H1 (cell line): ENCODE data around the gene RHOG. TPM values are rescaled to one million over a fixed set of nuclear protein-coding genes. Genes with fewer than 3 reads are reported as not detected.

ENCODE experiments used
- CHD2 ChIP-seq: IDR thresholded peaks from 2 replicates; pipeline ENCODE4 v1.6.1; 2012; ENCODE audit warnings: low read length, improper control_type of control experiment
- EGR1 ChIP-seq: IDR thresholded peaks from 2 replicates; pipeline ENCODE4 v1.6.1; 2011; ENCODE audit warnings: low read depth, low read length, borderline replicate concordance
- KDM1A ChIP-seq: fragments of 200-600, 300-600 bp; sonication (generic); IDR thresholded peaks from 2 replicates; pipeline ENCODE4 v1.7.1; 2016; ENCODE audit warnings: mild to moderate bottlenecking, low read length, borderline replicate concordance
- MAFK ChIP-seq: IDR thresholded peaks from 2 replicates; pipeline ENCODE4 v1.6.1; 2012; ENCODE audit warnings: low read depth, mild to moderate bottlenecking, improper control_type of control experiment, low read length
- NANOG ChIP-seq: IDR thresholded peaks from 2 replicates; pipeline ENCODE4 v1.6.1; 2011; ENCODE audit warnings: low read length, low read depth, mild to moderate bottlenecking, inconsistent platforms; ENCODE audit not compliant: insufficient read depth, poor library complexity, severe bottlenecking
- PHF8 ChIP-seq: fragments of 200-600 bp; sonication (generic); conservative IDR thresholded peaks from 2 replicates; pipeline ENCODE4 v1.7.1; 2012; ENCODE audit warnings: low read depth, mild to moderate bottlenecking, inconsistent platforms, low read length, moderate library complexity
- USF2 ChIP-seq: IDR thresholded peaks from 2 replicates; pipeline ENCODE4 v1.6.1; 2011; ENCODE audit warnings: low read length, improper control_type of control experiment
- ZNF274 ChIP-seq: IDR thresholded peaks from 2 replicates; pipeline ENCODE4 v1.7.0; 2012; ENCODE audit warnings: low read length, borderline replicate concordance; ENCODE audit errors: extremely low read depth
- polyA plus RNA-seq, 7 experiments: library from polyadenylated mRNA; depleted of rRNA in 3 of 7; stranded (reverse) in 5 of 7; unstranded in 2 of 7; fragments of >200 nt in 5 of 7; fragments of 200-250 nt in 2 of 7; gene quantifications; 1 replicate in 5 of 7; 2 replicates in 1 of 7; 4 replicates in 1 of 7; pipeline versions ENCODE4 v1.2.1 to v1.2.3, GENCODE V29; 2011 to 2013; ENCODE audit warnings: missing spikeins in 2 of 7, mixed read lengths in 2 of 7
- total RNA-seq: library from RNA; stranded (reverse); fragmentation: NEBNext Ultra II Directional; extraction: Animal tissue kit (Norgen Biotek cat#: 25700); gene quantifications from 2 replicates; pipeline ENCODE4 v1.2.1, GENCODE V29; 2021

Gene RHOG
- total and polyA plus RNA-seq, 2 of the 8 experiments (the other 6 are each of a cell fraction or from before 2014, with no cell fraction given): 28.3 to 69.6 TPM

- TF ChIP-seq NANOG: no peak
- TF ChIP-seq MAFK: no peak
- TF ChIP-seq PHF8: no peak
- no peak for TF ChIP-seq EGR1
- TF ChIP-seq ZNF274: no peak
- TF ChIP-seq KDM1A: no peak
- TF ChIP-seq USF2: no peak
- no peak for TF ChIP-seq CHD2
Observed at GRCh38 chr11:3802011-3802790, 38.6 kb downstream of the RHOG start (continued).
